Neural cell (in vitro differentiated cells): ENCODE results near the gene SHLD2. TPM values are rescaled to one million over a fixed set of nuclear protein-coding genes. Genes with fewer than 3 reads are reported as not detected.
"Not testable (repeated sequence)": the region's sequence is repeated elsewhere in the genome, so short reads cannot be mapped to it uniquely, and the experiment has no call there.

Experiments
- H2AFZ ChIP-seq: fragments of 200-600, 300-800 bp; sonication (generic), shearing (Covaris generic); 2 replicates; pipeline ENCODE4 v1.6.0; 2014; ENCODE audit warnings: low read depth, mild to moderate bottlenecking, antibody characterized with exemption, low read length, moderate library complexity
- H3F3A ChIP-seq: fragments of 200-600 bp; shearing (Covaris generic); 2 replicates; pipeline ENCODE4 v1.6.1; 2016; ENCODE audit warnings: mild to moderate bottlenecking, moderate library complexity, mixed read lengths, antibody characterized with exemption, low read length; ENCODE audit not compliant: insufficient read depth, poor library complexity, severe bottlenecking
- H3K27ac ChIP-seq: fragments of 200-600, 300-800 bp; sonication (generic), shearing (Covaris generic); 2 replicates; pipeline ENCODE4 v1.5.1; 2014; ENCODE audit warnings: mild to moderate bottlenecking, low read length, moderate library complexity
- H3K27me3 ChIP-seq: fragments of 300-800, 200-600 bp; sonication (generic), shearing (Covaris generic); 2 replicates; pipeline ENCODE4 v1.6.0; 2014; ENCODE audit warnings: mild to moderate bottlenecking, low read depth, low read length, moderate library complexity; ENCODE audit not compliant: insufficient read depth
- H3K36me3 ChIP-seq: fragments of 300-800, 200-600 bp; sonication (generic), shearing (Covaris generic); 2 replicates; pipeline ENCODE4 v1.5.1; 2014; ENCODE audit warnings: mild to moderate bottlenecking, antibody characterized with exemption, low read length, moderate library complexity; ENCODE audit not compliant: insufficient read depth
- H3K4me2 ChIP-seq: fragments of 300-800, 200-600 bp; sonication (generic), shearing (Covaris generic); 2 replicates; pipeline ENCODE4 v1.6.0; 2014; ENCODE audit warnings: mild to moderate bottlenecking, low read length
- H3K4me3 ChIP-seq: fragments of 300-800, 200-600 bp; sonication (generic), shearing (Covaris generic); 2 replicates; pipeline ENCODE4 v1.5.1; 2014; ENCODE audit warnings: mild to moderate bottlenecking, low read length, moderate library complexity
- H3K79me2 ChIP-seq: fragments of 200-600 bp; shearing (Covaris generic); replicated peaks from 2 replicates; pipeline ENCODE4 v1.6.0; 2014; ENCODE audit warnings: mild to moderate bottlenecking, low read length, moderate library complexity; ENCODE audit not compliant: insufficient read depth
- H3K9ac ChIP-seq: fragments of 300-800, 200-600 bp; sonication (generic), shearing (Covaris generic); 2 replicates; pipeline ENCODE4 v1.6.1; 2016; ENCODE audit warnings: mild to moderate bottlenecking, low read length, mixed read lengths
- H3K9me2 ChIP-seq: fragments of 200-600 bp; shearing (Covaris generic); 2 replicates; pipeline ENCODE4 v1.6.1; 2016; ENCODE audit warnings: mild to moderate bottlenecking, low read length, mixed read lengths; ENCODE audit not compliant: insufficient read depth
- H3K9me3 ChIP-seq: fragments of 200-600, 300-800 bp; sonication (generic), shearing (Covaris generic); 2 replicates; pipeline ENCODE4 v1.6.1; 2016; ENCODE audit warnings: mild to moderate bottlenecking, mixed run types, low read length, moderate library complexity, mixed read lengths
- H4K20me1 ChIP-seq: fragments of 200-600 bp; shearing (Covaris generic); 2 replicates; pipeline ENCODE4 v1.6.1; 2016; ENCODE audit warnings: mild to moderate bottlenecking, mixed run types; ENCODE audit not compliant: insufficient read depth
- EP300 ChIP-seq: fragments of 450-650 bp; conservative IDR thresholded peaks from 2 replicates; pipeline ENCODE4 v1.6.1; 2014; ENCODE audit warnings: antibody characterized with exemption, mild to moderate bottlenecking, moderate library complexity; ENCODE audit not compliant: poor library complexity, severe bottlenecking
- EZH2 ChIP-seq: fragments of 200-600, 300-800 bp; shearing (Covaris generic), sonication (generic); IDR thresholded peaks from 2 replicates; pipeline ENCODE4 v1.6.1; 2014; ENCODE audit warnings: antibody characterized with exemption, low read length, borderline replicate concordance, mild to moderate bottlenecking; ENCODE audit not compliant: insufficient read depth, poor library complexity, severe bottlenecking
- MXI1 ChIP-seq: fragments of 450-650 bp; conservative IDR thresholded peaks from 2 replicates; pipeline ENCODE4 v1.6.1; 2014; ENCODE audit warnings: antibody characterized with exemption, mild to moderate bottlenecking; ENCODE audit not compliant: poor library complexity, severe bottlenecking
- POLR2AphosphoS5 ChIP-seq: IDR thresholded peaks from 2 replicates; pipeline ENCODE4 v1.6.1; 2012
- RAD21 ChIP-seq: fragments of 450-650 bp; conservative IDR thresholded peaks from 2 replicates; pipeline ENCODE4 v1.6.1; 2014; ENCODE audit warnings: antibody characterized with exemption, mild to moderate bottlenecking, moderate library complexity
- SMC3 ChIP-seq: fragments of 450-650 bp; conservative IDR thresholded peaks from 2 replicates; pipeline ENCODE4 v1.6.1; 2014; ENCODE audit warnings: antibody characterized with exemption, mild to moderate bottlenecking, moderate library complexity; ENCODE audit not compliant: poor library complexity
- TAF1 ChIP-seq: IDR thresholded peaks from 2 replicates; pipeline ENCODE4 v1.6.1; 2012; ENCODE audit warnings: low read depth
- polyA plus RNA-seq: library from polyadenylated mRNA; depleted of rRNA; stranded (reverse); fragments of >200 nt; gene quantifications from 2 replicates; pipeline ENCODE4 v1.2.3, GENCODE V29; 2014
- TF ChIP-seq, protein P1 (sequence below): fragments of 450-650 bp; IDR thresholded peaks from 2 replicates; pipeline ENCODE4 v1.5.1; 2014; ENCODE audit warnings: antibody characterized with exemption, mild to moderate bottlenecking, moderate library complexity; ENCODE audit not compliant: poor library complexity, severe bottlenecking
- TF ChIP-seq, protein P2 (sequence below): IDR thresholded peaks from 2 replicates; pipeline ENCODE4 v1.6.1; 2012; ENCODE audit warnings: borderline replicate concordance

SHLD2 gene
- polyA plus RNA-seq, 1 donor from 2014 or later, result 15.8 TPM

DNA sequence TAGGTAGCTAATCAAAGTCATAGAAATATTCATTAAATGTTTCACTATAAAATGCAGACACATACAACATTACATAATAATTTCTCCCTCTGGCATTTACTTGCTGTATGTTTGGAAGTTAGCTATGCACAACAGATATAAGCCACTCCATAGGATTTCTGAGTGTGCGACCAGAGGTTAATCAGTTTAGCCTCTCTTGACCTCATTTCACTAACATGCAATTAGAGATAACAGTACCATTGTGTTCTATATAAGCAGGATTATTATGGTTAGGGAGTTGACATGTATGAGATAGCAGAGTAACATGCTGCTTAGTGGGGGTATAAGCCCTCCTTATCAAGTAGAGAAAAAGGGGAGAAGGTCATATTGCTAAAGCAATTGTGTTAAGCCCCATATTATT is 26.7 kb upstream of the SHLD2 start:
- H3K27ac ChIP-seq, result no peak overlapping the region
- no peak for TF ChIP-seq MXI1
- no peak for TF ChIP-seq EP300
- TF ChIP-seq RAD21, result no peak
- TF ChIP-seq EZH2, result no peak
- TF ChIP-seq, protein P1, sequence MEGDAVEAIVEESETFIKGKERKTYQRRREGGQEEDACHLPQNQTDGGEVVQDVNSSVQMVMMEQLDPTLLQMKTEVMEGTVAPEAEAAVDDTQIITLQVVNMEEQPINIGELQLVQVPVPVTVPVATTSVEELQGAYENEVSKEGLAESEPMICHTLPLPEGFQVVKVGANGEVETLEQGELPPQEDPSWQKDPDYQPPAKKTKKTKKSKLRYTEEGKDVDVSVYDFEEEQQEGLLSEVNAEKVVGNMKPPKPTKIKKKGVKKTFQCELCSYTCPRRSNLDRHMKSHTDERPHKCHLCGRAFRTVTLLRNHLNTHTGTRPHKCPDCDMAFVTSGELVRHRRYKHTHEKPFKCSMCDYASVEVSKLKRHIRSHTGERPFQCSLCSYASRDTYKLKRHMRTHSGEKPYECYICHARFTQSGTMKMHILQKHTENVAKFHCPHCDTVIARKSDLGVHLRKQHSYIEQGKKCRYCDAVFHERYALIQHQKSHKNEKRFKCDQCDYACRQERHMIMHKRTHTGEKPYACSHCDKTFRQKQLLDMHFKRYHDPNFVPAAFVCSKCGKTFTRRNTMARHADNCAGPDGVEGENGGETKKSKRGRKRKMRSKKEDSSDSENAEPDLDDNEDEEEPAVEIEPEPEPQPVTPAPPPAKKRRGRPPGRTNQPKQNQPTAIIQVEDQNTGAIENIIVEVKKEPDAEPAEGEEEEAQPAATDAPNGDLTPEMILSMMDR, result no peak
- no peak for TF ChIP-seq SMC3
- no peak for TF ChIP-seq POLR2AphosphoS5
- peaks cover 15% of the 10 kb centered on the region for H3K36me3 ChIP-seq
- no peaks in the 10 kb centered on the region for H3K79me2 ChIP-seq
- no peaks in the 10 kb centered on the region for H3K9me2 ChIP-seq
- H4K20me1 ChIP-seq, result no peaks in the 10 kb centered on the region
- no peaks in the 10 kb centered on the region for H3K9me3 ChIP-seq
- H3K4me2 ChIP-seq, result no peak overlapping the region
- H3K27me3 ChIP-seq, result no peaks in the 10 kb centered on the region
- H2AFZ ChIP-seq, result no peak overlapping the region
- no peaks in the 10 kb centered on the region for H3F3A ChIP-seq
- no peak overlapping the region for H3K4me3 ChIP-seq
- no peak overlapping the region for H3K9ac ChIP-seq

DNA sequence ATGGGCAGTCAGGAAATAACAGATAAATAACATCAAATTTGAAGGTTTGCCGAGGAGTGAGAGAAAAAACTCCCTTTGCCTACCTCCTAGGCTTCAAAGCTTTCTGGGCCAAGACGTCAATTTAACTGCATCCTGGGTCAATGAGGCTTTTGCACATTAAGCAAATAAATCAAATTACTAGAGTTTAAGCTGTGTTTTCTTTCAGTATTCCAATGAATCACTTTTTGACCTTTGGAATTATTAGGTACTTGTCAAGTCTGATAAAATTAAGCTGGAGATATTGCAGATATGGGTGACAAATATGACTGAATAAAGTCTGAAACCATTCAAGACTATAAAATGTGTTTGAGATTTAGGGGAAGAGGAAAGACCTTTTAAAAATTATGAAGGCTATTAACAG is 22.6 kb upstream of the SHLD2 start:
- Histone ChIP-seq H3K36me3 (peaks cover 3% of the 10 kb centered on the region), H3K9me2 (no peaks in the 10 kb centered on the region)

DNA sequence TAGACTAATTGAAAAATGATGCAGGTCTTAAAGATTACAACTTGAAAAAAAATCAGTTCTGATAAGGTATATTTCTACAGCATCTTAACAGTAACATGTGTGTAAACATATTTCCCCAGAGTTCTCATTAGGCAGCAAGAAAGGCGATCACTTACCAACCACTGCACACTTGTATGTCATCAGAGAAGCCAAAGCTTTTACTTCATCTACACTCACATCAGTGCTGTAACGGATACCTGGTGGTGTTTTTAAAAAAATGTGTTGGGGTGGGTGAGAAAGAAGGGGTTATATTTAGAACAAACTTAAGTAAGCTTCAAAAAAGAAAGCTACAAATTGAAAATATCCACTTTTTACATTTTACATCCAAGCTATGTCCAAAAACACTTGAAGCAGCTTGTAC is 18.6 kb upstream of the SHLD2 start:
- not testable (repeated sequence) for H3K9ac ChIP-seq, H3F3A ChIP-seq, H3K9me3 ChIP-seq, H3K9me2 ChIP-seq, H3K4me3 ChIP-seq, H3K4me2 ChIP-seq, H2AFZ ChIP-seq, H3K27ac ChIP-seq, H3K79me2 ChIP-seq, H3K36me3 ChIP-seq, H4K20me1 ChIP-seq, H3K27me3 ChIP-seq

More for the DNA sequence above, 22.6 kb upstream of the SHLD2 start:
- H3K9me3 ChIP-seq, result no peaks in the 10 kb centered on the region
- no peaks in the 10 kb centered on the region for H3F3A ChIP-seq
- no peak overlapping the region for H2AFZ ChIP-seq
- H3K27ac ChIP-seq, result no peak overlapping the region
- TF ChIP-seq POLR2AphosphoS5 (no peak), MXI1 (no peak), RAD21 (no peak), SMC3 (no peak), TAF1 (no peak), EP300 (no peak)
- TF ChIP-seq, protein P2, sequence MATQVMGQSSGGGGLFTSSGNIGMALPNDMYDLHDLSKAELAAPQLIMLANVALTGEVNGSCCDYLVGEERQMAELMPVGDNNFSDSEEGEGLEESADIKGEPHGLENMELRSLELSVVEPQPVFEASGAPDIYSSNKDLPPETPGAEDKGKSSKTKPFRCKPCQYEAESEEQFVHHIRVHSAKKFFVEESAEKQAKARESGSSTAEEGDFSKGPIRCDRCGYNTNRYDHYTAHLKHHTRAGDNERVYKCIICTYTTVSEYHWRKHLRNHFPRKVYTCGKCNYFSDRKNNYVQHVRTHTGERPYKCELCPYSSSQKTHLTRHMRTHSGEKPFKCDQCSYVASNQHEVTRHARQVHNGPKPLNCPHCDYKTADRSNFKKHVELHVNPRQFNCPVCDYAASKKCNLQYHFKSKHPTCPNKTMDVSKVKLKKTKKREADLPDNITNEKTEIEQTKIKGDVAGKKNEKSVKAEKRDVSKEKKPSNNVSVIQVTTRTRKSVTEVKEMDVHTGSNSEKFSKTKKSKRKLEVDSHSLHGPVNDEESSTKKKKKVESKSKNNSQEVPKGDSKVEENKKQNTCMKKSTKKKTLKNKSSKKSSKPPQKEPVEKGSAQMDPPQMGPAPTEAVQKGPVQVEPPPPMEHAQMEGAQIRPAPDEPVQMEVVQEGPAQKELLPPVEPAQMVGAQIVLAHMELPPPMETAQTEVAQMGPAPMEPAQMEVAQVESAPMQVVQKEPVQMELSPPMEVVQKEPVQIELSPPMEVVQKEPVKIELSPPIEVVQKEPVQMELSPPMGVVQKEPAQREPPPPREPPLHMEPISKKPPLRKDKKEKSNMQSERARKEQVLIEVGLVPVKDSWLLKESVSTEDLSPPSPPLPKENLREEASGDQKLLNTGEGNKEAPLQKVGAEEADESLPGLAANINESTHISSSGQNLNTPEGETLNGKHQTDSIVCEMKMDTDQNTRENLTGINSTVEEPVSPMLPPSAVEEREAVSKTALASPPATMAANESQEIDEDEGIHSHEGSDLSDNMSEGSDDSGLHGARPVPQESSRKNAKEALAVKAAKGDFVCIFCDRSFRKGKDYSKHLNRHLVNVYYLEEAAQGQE, result no peak
- TF ChIP-seq, protein P1, result no peak
- H3K9ac ChIP-seq, result no peak overlapping the region
- H3K4me3 ChIP-seq, result no peak overlapping the region
- no peaks in the 10 kb centered on the region for H3K27me3 ChIP-seq
- H3K79me2 ChIP-seq, result no peaks in the 10 kb centered on the region
- H4K20me1 ChIP-seq, result no peaks in the 10 kb centered on the region
- H3K4me2 ChIP-seq, result no peak overlapping the region
